ENCODE data around the gene UBXN2A.

The UBXN2A gene

DNA sequence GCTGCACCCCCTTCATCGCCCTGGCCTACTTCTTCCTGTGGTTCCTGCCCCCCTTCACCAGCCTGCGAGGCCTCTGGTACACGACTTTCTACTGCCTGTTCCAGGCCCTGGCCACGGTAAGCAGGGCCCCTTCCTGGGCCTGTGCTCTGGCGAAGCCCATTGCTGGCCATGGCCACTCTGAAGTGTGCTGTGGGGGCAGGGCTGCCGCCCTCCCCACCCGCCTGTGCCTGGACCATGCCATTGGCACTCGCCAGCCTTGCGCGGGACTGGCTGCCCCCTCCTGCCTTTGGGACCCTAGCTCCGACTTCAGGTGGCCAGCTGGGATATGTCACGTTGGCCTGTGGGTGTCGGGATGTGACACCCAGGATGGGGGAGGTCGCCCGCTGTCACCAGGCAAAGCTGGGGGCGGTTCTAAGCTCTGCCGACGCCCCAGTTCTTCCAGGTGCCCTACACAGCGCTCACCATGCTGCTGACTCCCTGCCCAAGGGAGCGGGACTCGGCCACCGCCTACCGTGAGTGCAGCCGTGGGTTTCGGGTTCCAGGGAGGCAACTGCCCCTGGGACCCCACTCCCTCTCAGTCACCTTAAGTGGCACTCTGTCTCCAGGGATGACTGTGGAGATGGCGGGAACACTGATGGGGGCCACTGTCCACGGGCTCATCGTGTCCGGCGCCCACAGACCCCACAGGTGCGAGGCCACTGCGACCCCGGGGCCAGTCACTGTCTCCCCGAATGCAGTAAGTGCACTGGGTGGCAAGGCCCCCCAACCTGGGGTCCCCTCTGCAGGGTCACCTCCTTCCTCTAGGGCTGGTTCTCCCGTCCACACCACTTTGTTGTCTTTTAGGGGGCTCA is 76.8 kb downstream of the UBXN2A start:
- Histone ChIP-seq H3K4me3 (ENCODE audit: low read depth in 1 of 2, low read length in 1 of 2) (no peak overlapping the region), H3K27ac (no peak overlapping the region), H3K36me3 (no peaks in the 10 kb centered on the region), H3K27me3 (peaks cover 14% of the 10 kb centered on the region), H3K4me1 (ENCODE audit: control insufficient read depth in 1 of 2, insufficient read depth in 1 of 2, low read depth in 1 of 2, low read length in 1 of 2) (no peaks in the 10 kb centered on the region), H3K9me3 (no peaks in the 10 kb centered on the region)
- TF ChIP-seq CTCF (IDR thresholded peaks at IDR 0.05) = no peak

- H3K9me3 ChIP-seq = no peaks in the 10 kb centered on the region
- TF ChIP-seq CTCF (IDR thresholded peaks at IDR 0.05) = no peak
- H3K36me3 ChIP-seq = peaks cover 1% of the 10 kb centered on the region
- H3K27ac ChIP-seq = no peak overlapping the region
- peaks cover 8% of the 10 kb centered on the region for H3K27me3 ChIP-seq
- no peaks in the 10 kb centered on the region for H3K4me1 ChIP-seq (ENCODE audit: control insufficient read depth in 1 of 2, insufficient read depth in 1 of 2, low read depth in 1 of 2, low read length in 1 of 2)
- no peak overlapping the region for H3K4me3 ChIP-seq (ENCODE audit: low read depth in 1 of 2, low read length in 1 of 2)
Measured at GRCh38 chr2:24017711-24018110, 77.4 kb downstream of the UBXN2A start.

DNA sequence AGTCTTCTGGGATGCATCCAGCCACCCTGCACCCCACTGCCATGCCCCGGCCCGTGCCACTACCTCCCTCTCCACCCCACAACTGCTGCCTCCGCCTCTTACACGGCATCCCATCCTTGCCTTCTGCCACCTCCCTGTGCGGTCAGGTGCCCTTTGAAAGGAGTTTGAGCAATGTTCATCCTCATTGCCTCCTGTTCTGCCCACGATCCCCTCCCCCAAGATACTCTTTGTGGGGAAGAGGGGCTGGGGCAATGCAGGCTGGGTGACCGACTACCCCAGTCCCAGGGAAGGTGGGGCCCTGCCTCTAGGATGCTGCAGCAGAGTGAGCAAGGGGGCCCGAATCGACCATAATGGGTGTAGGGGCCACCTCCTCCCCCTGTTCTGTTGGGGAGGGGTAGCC is 78.0 kb downstream of the UBXN2A start:
- Histone ChIP-seq H3K27me3 (peaks cover 3% of the 10 kb centered on the region), H3K4me3 (ENCODE audit: low read depth in 1 of 2, low read length in 1 of 2) (no peak overlapping the region), H3K36me3 (peaks cover 7% of the 10 kb centered on the region), H3K4me1 (ENCODE audit: control insufficient read depth in 1 of 2, insufficient read depth in 1 of 2, low read depth in 1 of 2, low read length in 1 of 2) (no peaks in the 10 kb centered on the region), H3K27ac (no peak overlapping the region), H3K9me3 (no peaks in the 10 kb centered on the region)
- TF ChIP-seq CTCF (IDR thresholded peaks at IDR 0.05) = no peak

DNA sequence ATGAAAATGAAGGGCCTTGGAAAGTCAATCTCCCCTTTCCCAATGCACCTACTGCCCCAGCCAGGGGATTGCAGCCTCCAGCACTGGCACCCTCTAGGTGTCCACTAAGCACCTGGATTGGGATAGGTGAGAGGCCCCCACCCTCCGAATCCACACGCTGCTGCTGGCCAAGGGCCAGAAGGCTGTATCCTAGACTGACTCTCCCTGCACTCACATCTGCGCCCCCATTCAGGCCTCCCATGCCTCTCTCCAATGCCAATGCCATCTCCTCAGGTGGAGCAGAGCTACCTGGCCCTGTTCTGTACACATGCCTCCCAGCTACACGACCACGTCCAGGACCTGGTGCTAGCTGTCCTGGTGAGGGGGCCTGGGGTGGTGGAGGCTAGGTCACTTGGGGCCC is 79.5 kb downstream of the UBXN2A start:
- no peak for TF ChIP-seq CTCF (IDR thresholded peaks at IDR 0.05)
- Histone ChIP-seq H3K4me1 (ENCODE audit: control insufficient read depth in 1 of 2, insufficient read depth in 1 of 2, low read depth in 1 of 2, low read length in 1 of 2) (no peaks in the 10 kb centered on the region), H3K36me3 (peaks cover 8% of the 10 kb centered on the region), H3K27me3 (no peaks in the 10 kb centered on the region), H3K9me3 (no peaks in the 10 kb centered on the region), H3K4me3 (ENCODE audit: low read depth in 1 of 2, low read length in 1 of 2) (no peak overlapping the region), H3K27ac (no peak overlapping the region)

GRCh38 chr2:24020244-24020643 is 80.0 kb downstream of the UBXN2A start:
- no peak overlapping the region for H3K4me3 ChIP-seq (ENCODE audit: low read depth in 1 of 2, low read length in 1 of 2)
- no peaks in the 10 kb centered on the region for H3K27me3 ChIP-seq
- no peak overlapping the region for H3K27ac ChIP-seq
- H3K9me3 ChIP-seq = no peaks in the 10 kb centered on the region
- peaks cover 8% of the 10 kb centered on the region for H3K36me3 ChIP-seq
- no peak for TF ChIP-seq CTCF (IDR thresholded peaks at IDR 0.05)
- H3K4me1 ChIP-seq (ENCODE audit: control insufficient read depth in 1 of 2, insufficient read depth in 1 of 2, low read depth in 1 of 2, low read length in 1 of 2) = no peaks in the 10 kb centered on the region
